Measurements from ENCODE around the gene DNAJB2.

GRCh38 chr2:219249203-219249980, 29.8 kb upstream of the DNAJB2 start:
- TF ChIP-seq ATF3 (IDR thresholded peaks at IDR 0.05; ENCODE audit: insufficient read depth, low read depth, low read length), result no peak
- no peak for TF ChIP-seq EP300 (IDR thresholded peaks at IDR 0.05; ENCODE audit: borderline replicate concordance in 1 of 2, low read depth in 2 of 2, low read length in 2 of 2)

Measured in H1 (cell line).